Glomerular visceral epithelial cell (primary cell): ENCODE measurements around the gene CPZ.

ENCODE experiments used
- DNase-seq: peaks from one replicate; pipeline ENCODE4 v3.0.0-alpha.2; 2016; ENCODE audit errors: extremely low spot score

CPZ gene

GRCh38 chr4:8595237-8596087, 2.9 kb downstream of the CPZ start:
- no peak for DNase-seq

DNA sequence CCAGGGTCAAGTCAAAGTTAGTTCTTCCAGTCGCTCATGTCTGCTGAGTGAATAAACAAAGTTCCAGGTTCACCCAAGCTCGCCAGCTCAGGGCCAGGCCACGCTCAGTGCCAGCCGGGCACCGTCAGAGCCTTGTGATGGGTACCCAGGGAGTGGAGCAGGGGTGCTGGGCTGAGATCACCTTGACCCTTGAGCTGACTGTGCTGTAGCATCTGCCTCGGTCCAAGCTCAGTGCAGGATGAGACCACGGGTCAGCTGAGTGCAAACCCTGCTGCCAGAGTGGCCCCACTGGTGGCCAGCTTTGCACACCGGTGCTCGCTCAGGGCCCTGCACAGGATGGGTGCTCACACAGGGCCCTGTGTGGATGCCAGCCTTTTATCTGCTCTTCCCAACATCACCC, 4.3 kb downstream of the CPZ start:
- no peak for DNase-seq

DNA sequence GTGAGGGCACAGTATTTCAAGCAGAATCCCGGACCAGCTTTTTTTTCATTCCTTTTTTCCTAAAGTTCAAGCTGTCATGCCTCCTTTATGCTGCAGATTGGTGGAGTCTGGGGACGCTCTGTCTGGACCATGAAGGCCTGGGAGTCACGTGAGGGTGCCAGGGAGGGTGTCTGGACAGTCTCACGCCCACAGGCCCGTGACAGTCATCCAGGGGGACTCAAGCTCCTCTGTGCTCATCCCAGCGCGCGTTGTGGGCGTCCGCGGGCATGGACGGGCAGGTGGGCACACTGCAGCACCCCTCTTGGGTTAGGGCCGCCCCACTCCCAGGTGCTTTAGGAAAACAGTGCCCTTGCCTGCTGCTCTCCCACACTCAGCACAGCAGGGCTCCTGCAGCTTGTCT, 4.8 kb downstream of the CPZ start:
- DNase-seq = no peak

DNA sequence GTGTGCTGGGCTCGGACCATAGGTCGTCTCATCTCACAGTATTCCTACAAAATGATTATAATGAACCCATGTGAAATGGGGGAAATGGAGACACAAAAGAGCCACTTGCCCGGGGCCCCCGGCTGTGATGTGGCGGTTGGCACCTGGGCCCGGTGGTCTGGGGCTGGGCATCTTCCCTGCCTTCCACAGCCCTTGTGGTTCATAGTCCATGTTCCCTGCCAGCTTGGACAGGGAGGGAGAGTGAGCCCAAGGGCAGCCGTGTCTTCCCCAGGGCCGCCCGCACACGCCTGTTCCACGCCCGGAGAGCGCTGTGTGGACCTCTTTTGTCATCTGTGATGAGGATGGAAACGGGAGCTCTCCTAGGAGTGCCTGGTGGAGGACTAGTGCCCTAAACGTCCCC, 5.2 kb downstream of the CPZ start:
- DNase-seq = no peak

GRCh38 chr4:8598391-8599090, 6.0 kb downstream of the CPZ start:
- DNase-seq = no peak

GRCh38 chr4:8599091-8599460, 6.5 kb downstream of the CPZ start:
- no peak for DNase-seq

DNA sequence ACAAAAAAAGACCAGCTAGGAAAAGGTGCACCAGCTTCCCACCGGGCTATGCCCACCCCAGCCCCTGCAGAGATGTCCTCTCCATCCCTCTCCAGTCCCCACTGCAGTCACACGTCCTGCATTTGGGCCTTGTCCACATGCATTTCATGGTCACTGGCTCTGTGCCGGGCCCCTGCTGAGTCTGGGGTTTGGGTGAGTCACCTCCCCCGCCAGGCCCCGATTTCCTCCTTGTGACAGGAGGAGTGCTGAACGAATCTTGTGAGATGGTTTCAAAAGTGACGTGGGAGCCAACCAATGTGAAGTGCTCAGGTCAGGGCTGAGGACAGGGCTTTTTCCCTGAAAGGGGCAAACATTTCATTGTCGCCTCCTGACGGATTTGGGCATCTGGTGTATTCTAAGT, 7.1 kb downstream of the CPZ start:
- peak; percentile 69 for DNase-seq

- no peak for DNase-seq
Observed at GRCh38 chr4:8600266-8600665, 7.7 kb downstream of the CPZ start.

DNA sequence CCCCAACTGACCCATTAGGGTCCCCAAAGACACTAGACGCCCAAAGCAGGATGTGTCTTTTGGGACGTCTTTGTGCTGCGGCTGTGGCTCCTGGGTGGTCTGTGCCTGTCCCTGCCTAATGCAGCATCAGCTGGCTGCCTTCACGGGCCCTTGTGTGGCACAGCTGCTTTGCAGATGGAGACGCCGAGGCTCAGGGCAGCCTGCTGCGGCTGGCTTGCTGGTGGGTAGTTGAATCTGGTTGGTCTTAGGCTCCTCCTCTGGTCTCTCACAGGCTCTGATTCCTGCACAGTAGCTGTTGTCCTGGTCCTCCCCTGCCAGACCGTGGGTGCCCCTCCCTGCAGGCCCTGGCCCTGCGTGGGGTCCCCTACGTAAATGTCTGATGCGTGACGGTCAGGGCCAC, 8.1 kb downstream of the CPZ start:
- no peak for DNase-seq

DNA sequence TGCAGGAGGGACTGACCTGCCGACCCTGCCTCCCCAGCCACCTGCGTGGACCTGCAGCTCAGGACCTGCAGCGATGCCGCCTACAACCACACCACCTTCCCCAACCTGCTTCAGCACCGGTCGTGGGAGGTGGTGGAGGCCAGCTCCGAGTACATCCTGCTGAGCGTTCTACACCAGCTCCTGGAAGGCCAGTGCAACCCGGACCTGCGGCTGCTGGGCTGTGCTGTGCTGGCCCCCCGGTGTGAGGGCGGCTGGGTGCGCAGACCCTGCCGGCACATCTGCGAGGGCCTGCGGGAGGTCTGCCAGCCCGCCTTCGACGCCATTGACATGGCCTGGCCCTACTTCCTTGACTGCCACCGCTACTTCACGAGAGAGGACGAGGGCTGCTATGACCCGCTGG, 8.5 kb downstream of the CPZ start:
- DNase-seq = no peak

- DNase-seq = no peak
Observed at GRCh38 chr4:8601556-8601955, 9.0 kb downstream of the CPZ start.

DNA sequence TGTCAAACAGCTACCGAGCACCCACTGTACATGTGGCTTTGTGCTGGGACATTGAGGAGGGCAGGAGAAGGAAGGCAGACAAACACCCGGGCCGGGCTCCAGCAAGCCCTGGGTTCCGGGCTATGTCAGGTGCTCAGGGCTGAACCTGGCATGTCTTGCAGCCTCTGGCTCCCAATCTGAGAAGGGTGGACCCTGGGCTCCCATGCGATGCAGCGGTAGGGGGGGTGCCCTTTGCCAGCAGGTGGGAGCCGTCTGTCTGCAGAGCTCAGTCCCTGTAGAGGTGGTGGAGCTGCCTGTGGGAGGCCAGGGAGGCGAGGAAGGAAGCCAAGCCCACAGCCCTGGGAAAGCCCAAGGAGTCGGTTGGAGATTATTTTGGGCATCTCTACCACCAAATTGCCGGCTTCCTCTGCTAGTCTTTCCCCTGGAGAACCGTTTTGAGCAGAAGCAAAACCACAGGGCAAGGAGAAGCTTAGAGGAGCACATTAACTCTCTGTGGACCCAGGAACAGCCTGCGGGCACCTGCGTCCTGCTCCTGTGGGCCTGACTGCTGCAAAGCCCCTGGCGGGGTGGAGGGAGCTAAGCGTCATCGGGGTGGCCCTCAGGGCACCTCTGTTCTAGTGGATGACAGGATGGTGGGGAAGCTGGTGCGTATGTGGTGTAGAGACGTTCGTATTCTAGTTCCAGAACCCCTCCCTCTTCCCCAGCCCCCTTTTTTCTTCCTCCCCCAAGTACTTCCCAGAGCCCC, 10.3 kb downstream of the CPZ start:
- DNase-seq = no peak

DNA sequence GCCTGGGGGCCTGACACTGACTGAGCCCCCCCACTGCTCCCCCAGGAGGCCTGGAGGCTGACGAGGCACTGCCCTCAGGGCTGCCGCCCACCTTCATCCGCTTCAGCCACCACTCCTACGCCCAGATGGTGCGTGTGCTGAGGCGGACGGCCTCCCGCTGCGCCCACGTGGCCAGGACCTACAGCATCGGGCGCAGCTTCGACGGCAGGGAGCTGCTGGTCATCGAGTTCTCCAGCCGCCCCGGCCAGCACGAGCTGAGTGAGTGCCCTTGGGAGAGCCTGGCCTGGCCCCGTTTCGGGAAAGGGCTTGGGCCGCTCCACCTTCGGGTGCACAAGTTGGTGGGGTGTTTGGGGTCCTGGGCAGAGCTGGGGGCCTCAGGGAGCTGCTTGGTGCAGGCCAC, 11.4 kb downstream of the CPZ start:
- DNase-seq = no peak

GRCh38 chr4:8605289-8605688, 12.7 kb downstream of the CPZ start:
- no peak for DNase-seq

DNA sequence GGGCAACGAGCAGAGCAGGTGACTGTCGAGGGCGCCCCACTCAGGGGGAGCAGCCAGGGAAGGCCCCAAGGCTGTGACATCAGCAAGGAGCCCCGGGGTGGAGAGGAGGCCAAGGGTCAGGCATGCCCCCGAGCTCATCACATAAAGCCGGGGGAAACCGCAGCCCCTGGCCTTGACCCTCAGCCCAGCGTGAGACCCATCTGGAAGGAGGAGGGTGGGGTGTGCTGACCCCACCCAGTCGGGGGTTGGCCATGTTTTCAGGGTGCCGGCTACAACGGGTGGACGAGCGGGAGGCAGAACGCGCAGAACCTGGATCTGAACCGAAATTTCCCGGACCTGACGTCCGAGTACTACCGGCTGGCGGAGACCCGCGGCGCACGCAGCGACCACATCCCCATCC, 13.9 kb downstream of the CPZ start:
- no peak for DNase-seq

DNA sequence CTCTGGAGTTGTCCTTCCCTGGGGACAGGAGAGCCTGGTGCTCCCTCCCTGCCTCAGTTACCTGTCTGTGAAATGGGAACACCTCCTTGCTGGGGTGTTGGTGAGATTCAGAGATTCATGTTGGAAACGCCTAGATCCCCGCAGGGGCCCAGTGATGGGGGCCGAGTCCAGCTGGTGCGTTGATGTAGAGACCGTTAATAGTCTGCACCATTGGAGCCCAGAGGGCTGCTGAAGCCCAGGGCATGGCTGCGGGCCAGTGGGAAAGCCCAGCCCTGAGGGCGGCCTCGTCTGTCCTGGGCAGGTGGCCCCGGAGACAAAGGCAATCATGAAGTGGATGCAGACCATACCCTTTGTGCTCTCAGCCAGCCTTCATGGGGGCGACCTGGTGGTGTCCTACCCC, 14.4 kb downstream of the CPZ start:
- no peak for DNase-seq

GRCh38 chr4:8607603-8608481, 15.3 kb downstream of the CPZ start:
- DNase-seq = peak; percentile 24

- no peak for DNase-seq
Observed at GRCh38 chr4:8608714-8609391, 16.3 kb downstream of the CPZ start.

GRCh38 chr4:8609406-8609805, 16.8 kb downstream of the CPZ start:
- DNase-seq = no peak

DNA sequence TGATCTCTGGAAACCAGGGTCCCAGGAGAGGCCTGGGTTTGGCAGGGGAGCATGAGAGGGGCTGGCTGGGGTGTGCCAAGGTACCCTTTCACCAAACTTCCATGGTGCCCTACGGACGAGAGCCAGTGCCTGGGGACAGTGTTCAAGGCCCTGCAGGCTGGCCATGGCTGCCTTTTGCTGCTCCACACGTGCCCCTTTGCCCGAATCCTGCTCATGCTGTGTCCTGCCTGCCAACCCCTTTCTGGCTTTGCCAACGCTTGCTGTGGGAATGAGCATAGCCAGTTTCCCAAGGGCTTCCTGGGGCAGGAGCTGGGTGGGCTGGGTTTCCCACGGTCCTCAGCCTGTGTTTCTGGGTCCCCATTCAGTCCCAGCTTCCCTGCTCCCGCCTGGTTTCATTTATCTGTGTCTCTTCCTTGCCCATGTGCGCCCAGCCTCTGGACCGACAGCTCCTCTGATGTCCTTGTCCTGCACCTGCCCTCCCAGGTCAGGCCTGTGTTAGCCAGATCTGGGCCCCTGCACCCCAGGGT, 17.3 kb downstream of the CPZ start:
- DNase-seq = no peak
